Rectal smooth muscle tissue (tissue), 1 donor: ENCODE results near the gene TIRAP.
A peak's percentile ranks its signal among the peaks of the same experiment; 100 is the strongest.
"Not testable (repeated sequence)": the region's sequence is repeated elsewhere in the genome, so short reads cannot be mapped to it uniquely, and the experiment has no call there.

Experiments used
- H3K27ac ChIP-seq: one replicate; pipeline ENCODE4 v1.7.0; 2013; ENCODE audit warnings: low read depth, low read length, inconsistent platforms
- H3K27me3 ChIP-seq: one replicate; pipeline ENCODE4 v1.7.0; 2013; ENCODE audit warnings: low read length; ENCODE audit not compliant: control insufficient read depth, insufficient read depth
- H3K36me3 ChIP-seq: one replicate; pipeline ENCODE4 v1.7.0; 2013; ENCODE audit warnings: low read length; ENCODE audit not compliant: control insufficient read depth, insufficient read depth
- H3K4me1 ChIP-seq: one replicate; pipeline ENCODE4 v1.7.0; 2013; ENCODE audit warnings: low read length; ENCODE audit not compliant: control insufficient read depth, insufficient read depth
- H3K4me3 ChIP-seq: one replicate; pipeline ENCODE4 v1.7.0; 2013; ENCODE audit warnings: low read length
- H3K9ac ChIP-seq: one replicate; pipeline ENCODE4 v1.7.0; 2013; ENCODE audit warnings: low read length

Gene TIRAP, protein sequence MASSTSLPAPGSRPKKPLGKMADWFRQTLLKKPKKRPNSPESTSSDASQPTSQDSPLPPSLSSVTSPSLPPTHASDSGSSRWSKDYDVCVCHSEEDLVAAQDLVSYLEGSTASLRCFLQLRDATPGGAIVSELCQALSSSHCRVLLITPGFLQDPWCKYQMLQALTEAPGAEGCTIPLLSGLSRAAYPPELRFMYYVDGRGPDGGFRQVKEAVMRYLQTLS

DNA sequence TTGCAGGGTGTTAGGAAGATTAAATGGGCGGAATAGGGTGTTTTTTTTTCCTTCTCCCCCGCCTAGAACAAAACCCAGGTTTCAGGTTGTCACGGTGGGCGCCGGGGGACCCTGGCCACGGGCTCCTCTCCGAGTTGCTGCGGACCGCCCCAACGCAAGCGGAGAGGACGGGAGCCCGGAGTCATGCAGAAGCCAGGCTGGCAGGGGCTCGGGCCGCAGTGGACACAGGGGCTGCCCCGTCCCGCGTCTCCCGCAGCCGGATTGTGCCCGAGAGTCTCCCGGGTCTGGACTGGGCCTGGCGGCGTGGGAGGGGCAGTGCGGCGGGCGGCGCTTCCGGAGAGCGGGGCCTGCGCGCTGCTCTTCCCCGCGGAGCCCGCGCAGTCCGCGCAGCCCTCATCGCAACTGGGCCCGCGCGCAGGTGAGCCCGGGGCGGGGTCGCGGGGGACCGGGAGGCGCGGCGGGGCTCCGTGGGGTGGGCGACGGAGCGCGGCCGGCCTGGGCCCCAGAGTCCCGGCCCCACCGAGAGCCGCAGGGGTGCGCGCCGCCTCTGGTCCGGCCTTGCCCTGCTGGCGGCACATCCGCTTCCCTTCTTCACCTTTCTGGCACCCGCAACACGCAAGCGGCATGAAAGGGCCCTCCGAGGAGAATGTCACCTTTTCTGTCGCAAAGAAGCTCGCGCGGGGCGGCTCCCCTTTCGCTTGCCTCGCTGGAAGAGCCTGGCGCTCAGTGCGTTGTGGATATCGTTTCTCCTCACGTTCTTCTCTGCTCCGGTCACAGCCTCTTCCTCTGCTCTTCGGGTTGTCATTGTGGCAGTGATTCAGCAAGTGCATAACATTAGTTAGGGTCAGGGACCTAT is at the start of gene TIRAP:
TIRAP (plus strand) TSS at position 358 of the 856 bp plus-strand sequence. CDS start 7,802 bp downstream, outside the sequence.
- Histone ChIP-seq H3K4me1 (peaks cover 5% of the 10 kb centered on the region), H3K27ac (peak within 1 kb of the TSS; percentile 84), H3K9ac (peak within 1 kb of the TSS; percentile 50), H3K27me3 (no peaks in the 10 kb centered on the region), H3K36me3 (no peaks in the 10 kb centered on the region), H3K4me3 (peak within 1 kb of the TSS; percentile 47)

DNA sequence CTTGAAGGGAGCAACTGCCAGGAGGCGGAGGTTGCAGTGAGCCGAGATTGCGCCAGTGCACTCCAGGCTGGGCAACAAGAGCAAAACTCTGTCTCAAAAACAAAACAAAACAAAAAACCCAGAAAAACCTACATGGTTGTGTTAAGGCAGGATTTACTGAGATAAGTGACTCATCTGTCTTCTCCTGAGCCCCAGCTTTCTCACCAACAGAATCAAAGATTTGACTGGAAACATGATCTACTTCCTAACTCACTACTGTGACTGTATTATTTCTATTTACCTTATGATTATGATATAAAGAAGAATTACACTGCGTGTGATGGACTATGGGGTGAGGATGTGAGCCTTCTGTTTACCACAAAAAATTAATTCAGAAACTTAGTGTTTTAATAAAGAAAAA is 49.5 kb upstream of the TIRAP start:
- Histone ChIP-seq H3K4me1 (no peaks in the 10 kb centered on the region), H3K9ac (no peak overlapping the region), H3K27ac (no peak overlapping the region), H3K36me3 (peaks cover 5% of the 10 kb centered on the region), H3K4me3 (no peak overlapping the region), H3K27me3 (no peaks in the 10 kb centered on the region)

GRCh38 chr11:126246636-126247035 is 36.3 kb upstream of the TIRAP start:
- Histone ChIP-seq H3K36me3 (no peaks in the 10 kb centered on the region), H3K4me3 (no peak overlapping the region), H3K9ac (no peak overlapping the region), H3K27ac (no peak overlapping the region), H3K4me1 (no peaks in the 10 kb centered on the region), H3K27me3 (no peaks in the 10 kb centered on the region)

DNA sequence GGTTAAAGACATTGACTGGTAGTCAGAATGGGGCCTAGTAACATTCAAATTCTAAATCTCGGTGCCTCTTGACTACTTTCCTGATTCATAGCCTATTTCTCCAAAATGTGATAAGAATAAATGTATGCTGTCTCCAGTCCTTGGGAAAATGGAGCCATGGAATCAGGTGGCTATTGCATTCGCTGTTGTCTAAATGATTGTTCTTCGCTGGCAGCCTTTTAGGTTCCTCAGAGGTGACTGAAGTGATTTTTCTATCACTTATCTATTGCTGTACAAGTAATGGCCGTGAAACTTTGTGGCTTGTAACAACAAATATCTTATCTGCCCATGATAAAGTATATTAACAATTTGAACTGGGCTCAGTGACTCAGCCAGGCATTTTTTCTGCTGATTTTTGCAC is 29.6 kb upstream of the TIRAP start:
- H3K36me3 ChIP-seq, result no peaks in the 10 kb centered on the region
- no peak overlapping the region for H3K27ac ChIP-seq
- no peak overlapping the region for H3K9ac ChIP-seq

DNA sequence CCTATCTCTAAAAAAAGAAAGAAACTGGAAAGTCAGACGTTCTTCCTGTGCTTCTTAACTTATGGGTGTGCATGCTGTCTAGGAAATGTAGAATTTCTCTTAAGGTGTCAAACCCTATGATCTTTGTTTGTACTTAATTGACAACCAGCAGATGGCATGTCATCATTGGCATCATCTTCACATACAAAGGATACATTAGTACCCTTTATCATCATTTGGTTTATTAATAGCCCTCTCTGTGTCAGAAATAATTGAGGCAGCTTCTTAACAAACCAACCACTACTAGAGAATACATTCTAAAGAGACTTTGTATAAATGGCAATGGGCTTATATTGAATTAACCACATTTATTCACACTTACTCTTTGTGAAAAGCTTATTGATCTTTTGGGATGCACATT is 28.1 kb upstream of the TIRAP start:
- no peaks in the 10 kb centered on the region for H3K4me1 ChIP-seq
- H3K36me3 ChIP-seq, result no peaks in the 10 kb centered on the region
- H3K27me3 ChIP-seq, result no peaks in the 10 kb centered on the region
- H3K9ac ChIP-seq, result no peak overlapping the region
- no peak overlapping the region for H3K4me3 ChIP-seq
- H3K27ac ChIP-seq, result no peak overlapping the region

More for the DNA sequence above, 29.6 kb upstream of the TIRAP start:
- Histone ChIP-seq H3K4me3 (no peak overlapping the region), H3K4me1 (no peaks in the 10 kb centered on the region), H3K27me3 (no peaks in the 10 kb centered on the region)

- not testable (repeated sequence) for H3K4me3 ChIP-seq, H3K9ac ChIP-seq, H3K27me3 ChIP-seq, H3K27ac ChIP-seq, H3K36me3 ChIP-seq, H3K4me1 ChIP-seq
Observed at GRCh38 chr11:126255507-126255906, 27.4 kb upstream of the TIRAP start.

DNA sequence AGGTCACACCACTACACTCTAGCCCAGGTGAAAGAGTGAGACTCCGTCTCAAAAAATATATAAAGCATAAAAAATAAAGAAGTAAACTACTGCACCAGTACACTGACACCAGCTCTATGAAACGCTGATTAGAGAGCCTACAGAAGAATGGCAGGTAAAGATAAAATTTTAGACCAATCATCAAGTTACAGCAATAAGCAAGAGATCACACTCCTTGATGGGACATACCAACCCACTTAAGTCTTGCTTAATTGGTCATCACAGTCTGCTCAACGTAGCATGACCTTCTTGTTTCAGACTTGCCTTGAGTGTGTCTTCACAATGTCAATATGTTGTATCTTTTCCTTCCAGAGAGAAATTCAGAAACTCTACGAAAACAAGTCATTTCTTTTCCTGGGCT is 26.7 kb upstream of the TIRAP start:
- Histone ChIP-seq H3K4me3 (no peak overlapping the region), H3K27ac (no peak overlapping the region), H3K36me3 (peaks cover 3% of the 10 kb centered on the region), H3K27me3 (no peaks in the 10 kb centered on the region), H3K4me1 (no peaks in the 10 kb centered on the region), H3K9ac (no peak overlapping the region)

DNA sequence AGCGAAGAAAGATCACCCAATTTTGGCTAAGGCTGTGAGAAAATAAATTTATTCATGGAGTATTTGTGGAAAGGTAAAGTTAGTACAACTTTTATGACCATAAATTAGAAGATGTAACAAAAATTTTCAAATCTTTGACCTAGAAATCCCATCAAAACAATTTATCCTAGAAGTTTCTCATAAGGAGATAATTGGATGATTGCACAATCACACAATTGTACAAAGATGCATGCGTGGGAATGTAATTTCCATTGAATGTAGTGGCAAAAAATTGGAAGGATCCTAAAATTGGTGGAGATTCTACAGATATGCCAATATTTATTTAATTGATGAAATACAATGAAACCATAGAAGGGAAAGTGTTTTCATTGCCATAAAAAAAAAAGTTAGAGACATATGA is 25.7 kb upstream of the TIRAP start:
- Histone ChIP-seq H3K9ac (no peak overlapping the region), H3K4me3 (no peak overlapping the region), H3K36me3 (peaks cover 9% of the 10 kb centered on the region), H3K27me3 (no peaks in the 10 kb centered on the region), H3K4me1 (no peaks in the 10 kb centered on the region), H3K27ac (no peak overlapping the region)

DNA sequence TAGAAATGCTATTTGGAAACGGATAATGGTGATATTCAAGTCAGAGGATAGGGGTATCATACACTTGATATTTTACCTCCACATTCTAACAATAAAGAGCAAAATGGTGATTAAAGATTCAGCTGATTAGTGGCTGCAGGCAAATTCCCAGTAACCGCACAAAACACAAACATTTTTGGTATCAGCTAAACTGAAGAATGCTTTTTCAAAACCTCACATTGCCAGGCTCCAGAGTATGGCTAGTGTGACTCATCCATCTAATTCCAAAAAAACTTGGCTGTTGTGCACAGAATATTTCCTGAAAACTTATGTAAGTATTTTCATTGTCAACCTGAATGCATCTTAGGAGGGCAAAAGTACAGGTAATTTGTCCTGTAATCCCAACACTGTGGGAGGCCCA is 25.1 kb upstream of the TIRAP start:
- Histone ChIP-seq H3K27ac (no peak overlapping the region), H3K36me3 (peaks cover 12% of the 10 kb centered on the region), H3K9ac (no peak overlapping the region), H3K4me1 (no peaks in the 10 kb centered on the region), H3K4me3 (no peak overlapping the region), H3K27me3 (no peaks in the 10 kb centered on the region)

GRCh38 chr11:126262216-126262615 is 20.7 kb upstream of the TIRAP start:
- Histone ChIP-seq H3K9ac (no peak overlapping the region), H3K27me3 (no peaks in the 10 kb centered on the region), H3K4me1 (no peaks in the 10 kb centered on the region), H3K27ac (no peak overlapping the region), H3K36me3 (peaks cover 53% of the 10 kb centered on the region), H3K4me3 (no peak overlapping the region)

- peaks cover 6% of the 10 kb centered on the region for H3K4me1 ChIP-seq
- H3K27ac ChIP-seq, result no peak overlapping the region
- H3K36me3 ChIP-seq, result peaks cover 53% of the 10 kb centered on the region
Observed at GRCh38 chr11:126263489-126263888, 19.4 kb upstream of the TIRAP start.

DNA sequence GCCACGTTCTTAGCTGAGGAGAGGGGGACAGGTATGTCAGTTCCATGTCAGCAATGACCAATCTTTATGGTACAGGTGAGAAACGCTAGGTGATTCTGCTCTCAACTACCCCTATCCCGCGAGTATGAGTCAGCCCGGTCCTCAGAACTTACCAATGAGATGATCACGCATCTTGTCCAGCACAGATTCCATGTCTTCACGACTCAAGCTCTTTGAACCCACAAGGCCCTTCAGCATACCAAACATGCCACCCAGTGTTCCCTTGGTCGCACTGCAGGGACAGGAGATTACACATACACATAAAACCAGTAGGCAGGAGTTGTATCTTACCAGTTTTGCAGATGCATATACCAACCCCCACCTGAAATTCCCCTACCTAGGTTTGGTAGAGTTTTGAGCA is 17.1 kb upstream of the TIRAP start:
- H3K9ac ChIP-seq, result no peak overlapping the region
- no peaks in the 10 kb centered on the region for H3K27me3 ChIP-seq
- no peak overlapping the region for H3K27ac ChIP-seq
- H3K4me1 ChIP-seq, result peaks cover 6% of the 10 kb centered on the region
- no peak overlapping the region for H3K4me3 ChIP-seq
- H3K36me3 ChIP-seq, result peaks cover 53% of the 10 kb centered on the region

More at GRCh38 chr11:126263489-126263888, 19.4 kb upstream of the TIRAP start:
- H3K4me3 ChIP-seq, result no peak overlapping the region
- no peak overlapping the region for H3K9ac ChIP-seq
- H3K27me3 ChIP-seq, result no peaks in the 10 kb centered on the region

DNA sequence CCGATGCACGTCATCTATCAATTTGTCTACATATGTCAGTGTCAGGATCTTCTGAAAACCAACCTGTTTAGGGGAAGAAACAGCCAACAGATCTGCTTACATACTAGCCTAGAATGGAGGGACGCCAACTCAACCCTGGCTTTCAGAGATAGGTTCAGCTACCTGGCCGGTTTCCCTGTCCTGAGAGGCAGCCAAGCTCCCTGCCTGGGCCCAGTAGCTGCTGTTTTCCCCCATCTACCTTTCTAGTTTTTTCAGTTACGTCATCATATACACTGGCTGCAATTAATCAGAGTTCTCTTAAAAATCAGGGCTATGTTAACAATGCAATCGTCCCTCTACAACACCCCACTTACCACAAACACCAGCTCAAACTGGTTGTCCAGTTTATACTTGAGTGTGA is 15.2 kb upstream of the TIRAP start:
- Histone ChIP-seq H3K36me3 (peaks cover 40% of the 10 kb centered on the region), H3K27me3 (no peaks in the 10 kb centered on the region), H3K4me3 (peak overlapping the region; percentile 97), H3K27ac (peak overlapping the region; percentile 85), H3K4me1 (peaks cover 6% of the 10 kb centered on the region), H3K9ac (peak overlapping the region; percentile 92)
